Activated CD4-positive, CD25-positive, alpha-beta regulatory T cell (primary cell): Measurements from ENCODE around the gene CACNA1S.

ENCODE experiments used
- DNase-seq, 4 experiments: peaks; one replicate each; lab custom pipeline; 2025; lab: John Stamatoyannopoulos, UW

The CACNA1S gene

GRCh38 chr1:201112173-201112731 lies at the start of gene CACNA1S:
Gene CACNA1S, minus strand, starts transcription at chr1:201112426. Its CDS starts 87 bp downstream, at chr1:201112339.
- DNase-seq: no peak

- DNase-seq: no peak
These were observed 45.7 kb upstream of the CACNA1S start for GRCh38 chr1:201157949-201158348.

GRCh38 chr1:201156819-201157218 lies 44.6 kb upstream of the CACNA1S start:
- DNase-seq: no peak

GRCh38 chr1:201156346-201156745 lies 44.1 kb upstream of the CACNA1S start:
- DNase-seq: no peak

GRCh38 chr1:201155354-201155753 lies 43.1 kb upstream of the CACNA1S start:
- DNase-seq: no peak

- peak; percentile 95 to 98 (median 97) for DNase-seq
These were observed 42.4 kb upstream of the CACNA1S start, which contains the start of gene TMEM9 for GRCh38 chr1:201154389-201155165. Gene TMEM9, minus strand, starts transcription at chr1:201154474. Its CDS starts 551 bp downstream, at chr1:201153923.

- DNase-seq: peak in 3 of 4 experiments; percentile 50 to 64 (median 63)
These were observed 41.5 kb upstream of the CACNA1S start for GRCh38 chr1:201153474-201154388.

- DNase-seq: no peak
These were observed 37.2 kb upstream of the CACNA1S start for GRCh38 chr1:201149400-201149799.

GRCh38 chr1:201147396-201148015 lies 35.3 kb upstream of the CACNA1S start:
- DNase-seq: no peak

- no peak for DNase-seq
These were observed 34.6 kb upstream of the CACNA1S start for GRCh38 chr1:201146626-201147390.

GRCh38 chr1:201145816-201146215 lies 33.6 kb upstream of the CACNA1S start:
- DNase-seq: no peak

- no peak for DNase-seq
These were observed 32.9 kb upstream of the CACNA1S start for GRCh38 chr1:201145132-201145531.

- DNase-seq: no peak
These were observed 32.5 kb upstream of the CACNA1S start for GRCh38 chr1:201144701-201145100.

- DNase-seq: no peak
These were observed 31.8 kb upstream of the CACNA1S start for GRCh38 chr1:201143726-201144635.

GRCh38 chr1:201142849-201143725 lies 30.9 kb upstream of the CACNA1S start:
- no peak for DNase-seq

- no peak for DNase-seq
These were observed 30.0 kb upstream of the CACNA1S start for GRCh38 chr1:201142011-201142848.

- DNase-seq: no peak
These were observed 29.2 kb upstream of the CACNA1S start for GRCh38 chr1:201141418-201141817.

- DNase-seq: no peak
These were observed 28.7 kb upstream of the CACNA1S start for GRCh38 chr1:201140941-201141260.
